IPS-18a (cell line): Measurements from ENCODE around the gene GAS7.

Experiments used
- H3K27ac ChIP-seq: one replicate; pipeline ENCODE4 v1.5.1; 2013; ENCODE audit warnings: low read length
- H3K27me3 ChIP-seq: one replicate; pipeline ENCODE4 v1.6.1; 2013; ENCODE audit warnings: mild to moderate bottlenecking, low read length; ENCODE audit not compliant: control insufficient read depth, insufficient read depth
- H3K36me3 ChIP-seq: one replicate; pipeline ENCODE4 v1.6.1; 2013; ENCODE audit warnings: low read depth, low read length; ENCODE audit not compliant: control insufficient read depth
- H3K4me1 ChIP-seq: one replicate; pipeline ENCODE4 v1.6.1; 2013; ENCODE audit warnings: low read depth, low read length; ENCODE audit not compliant: control insufficient read depth
- H3K4me3 ChIP-seq: one replicate; pipeline ENCODE4 v1.5.1; 2013; ENCODE audit warnings: low read length
- H3K9ac ChIP-seq: one replicate; pipeline ENCODE4 v1.6.1; 2013; ENCODE audit warnings: mild to moderate bottlenecking, low read length, moderate library complexity
- H3K9me3 ChIP-seq: one replicate; pipeline ENCODE4 v1.6.1; 2013; ENCODE audit warnings: low read depth, low read length; ENCODE audit not compliant: control insufficient read depth

GAS7 gene

GRCh38 chr17:10166176-10166935 lies 32.0 kb downstream of the GAS7 start:
- Histone ChIP-seq H3K4me3 (no peak overlapping the region), H3K4me1 (no peaks in the 10 kb centered on the region), H3K36me3 (no peaks in the 10 kb centered on the region), H3K27ac (no peak overlapping the region), H3K27me3 (no peaks in the 10 kb centered on the region), H3K9ac (no peak overlapping the region), H3K9me3 (no peaks in the 10 kb centered on the region)

GRCh38 chr17:10162096-10162495 lies 36.3 kb downstream of the GAS7 start:
- no peak overlapping the region for H3K4me3 ChIP-seq
- no peaks in the 10 kb centered on the region for H3K4me1 ChIP-seq
- H3K27me3 ChIP-seq: no peaks in the 10 kb centered on the region
- H3K9ac ChIP-seq: no peak overlapping the region
- no peaks in the 10 kb centered on the region for H3K9me3 ChIP-seq
- H3K27ac ChIP-seq: no peak overlapping the region
- H3K36me3 ChIP-seq: no peaks in the 10 kb centered on the region

- Histone ChIP-seq H3K9me3 (no peaks in the 10 kb centered on the region), H3K27ac (no peak overlapping the region), H3K36me3 (no peaks in the 10 kb centered on the region), H3K4me1 (no peaks in the 10 kb centered on the region), H3K4me3 (no peak overlapping the region), H3K9ac (no peak overlapping the region), H3K27me3 (no peaks in the 10 kb centered on the region)
Observed at GRCh38 chr17:10161386-10161785, 37.0 kb downstream of the GAS7 start.

GRCh38 chr17:10156948-10157607 lies 41.3 kb downstream of the GAS7 start:
- Histone ChIP-seq H3K4me3 (no peak overlapping the region), H3K27ac (no peak overlapping the region), H3K9me3 (no peaks in the 10 kb centered on the region), H3K27me3 (no peaks in the 10 kb centered on the region), H3K36me3 (no peaks in the 10 kb centered on the region), H3K9ac (no peak overlapping the region), H3K4me1 (no peaks in the 10 kb centered on the region)

GRCh38 chr17:10156599-10156947 lies 41.8 kb downstream of the GAS7 start:
- no peak overlapping the region for H3K4me3 ChIP-seq
- H3K9me3 ChIP-seq: no peaks in the 10 kb centered on the region
- H3K36me3 ChIP-seq: no peaks in the 10 kb centered on the region
- H3K27ac ChIP-seq: no peak overlapping the region
- H3K4me1 ChIP-seq: no peaks in the 10 kb centered on the region
- H3K9ac ChIP-seq: no peak overlapping the region
- no peaks in the 10 kb centered on the region for H3K27me3 ChIP-seq

- Histone ChIP-seq H3K9ac (no peak overlapping the region), H3K9me3 (no peaks in the 10 kb centered on the region), H3K4me3 (no peak overlapping the region), H3K27me3 (no peaks in the 10 kb centered on the region), H3K27ac (no peak overlapping the region), H3K4me1 (no peaks in the 10 kb centered on the region), H3K36me3 (no peaks in the 10 kb centered on the region)
Observed at GRCh38 chr17:10156077-10156435, 42.4 kb downstream of the GAS7 start.

GRCh38 chr17:10155371-10156076 lies 42.9 kb downstream of the GAS7 start:
- H3K4me3 ChIP-seq: no peak overlapping the region
- no peak overlapping the region for H3K9ac ChIP-seq
- H3K9me3 ChIP-seq: no peaks in the 10 kb centered on the region
- H3K4me1 ChIP-seq: no peaks in the 10 kb centered on the region
- H3K27me3 ChIP-seq: no peaks in the 10 kb centered on the region
- H3K27ac ChIP-seq: no peak overlapping the region
- no peaks in the 10 kb centered on the region for H3K36me3 ChIP-seq

- Histone ChIP-seq H3K4me3 (no peak overlapping the region), H3K27me3 (no peaks in the 10 kb centered on the region), H3K9me3 (no peaks in the 10 kb centered on the region), H3K9ac (no peak overlapping the region), H3K4me1 (no peaks in the 10 kb centered on the region), H3K27ac (no peak overlapping the region), H3K36me3 (no peaks in the 10 kb centered on the region)
Observed at GRCh38 chr17:10151667-10152496, 46.5 kb downstream of the GAS7 start.

GRCh38 chr17:10149573-10150399 lies 48.6 kb downstream of the GAS7 start:
- H3K27ac ChIP-seq: no peak overlapping the region

GRCh38 chr17:10147761-10148415 lies 50.5 kb downstream of the GAS7 start:
- H3K36me3 ChIP-seq: no peaks in the 10 kb centered on the region
- no peaks in the 10 kb centered on the region for H3K9me3 ChIP-seq
- H3K27ac ChIP-seq: no peak overlapping the region
- H3K9ac ChIP-seq: no peak overlapping the region
- no peaks in the 10 kb centered on the region for H3K4me1 ChIP-seq
- no peak overlapping the region for H3K4me3 ChIP-seq
- H3K27me3 ChIP-seq: no peaks in the 10 kb centered on the region

More at GRCh38 chr17:10149573-10150399, 48.6 kb downstream of the GAS7 start:
- Histone ChIP-seq H3K4me3 (no peak overlapping the region), H3K4me1 (no peaks in the 10 kb centered on the region), H3K27me3 (no peaks in the 10 kb centered on the region), H3K9me3 (no peaks in the 10 kb centered on the region), H3K9ac (no peak overlapping the region), H3K36me3 (no peaks in the 10 kb centered on the region)
